IPS-15b (cell line): Measurements from ENCODE around the gene LDLR.
"Not testable (repeated sequence)": the region's sequence is repeated elsewhere in the genome, so short reads cannot be mapped to it uniquely, and the experiment has no call there.

Experiments
- H3K27me3 ChIP-seq: one replicate; pipeline ENCODE4 v1.6.1; 2013; ENCODE audit warnings: low read length; ENCODE audit not compliant: control insufficient read depth, insufficient read depth
- H3K36me3 ChIP-seq: one replicate; pipeline ENCODE4 v1.6.1; 2013; ENCODE audit warnings: low read length; ENCODE audit not compliant: control insufficient read depth, insufficient read depth
- H3K4me1 ChIP-seq: one replicate; pipeline ENCODE4 v1.6.1; 2013; ENCODE audit warnings: mild to moderate bottlenecking, low read length; ENCODE audit not compliant: control insufficient read depth, insufficient read depth
- H3K4me3 ChIP-seq: one replicate; pipeline ENCODE4 v1.5.1; 2013; ENCODE audit warnings: low read depth, low read length
- H3K9ac ChIP-seq: one replicate; pipeline ENCODE4 v1.6.1; 2013; ENCODE audit warnings: low read depth, mild to moderate bottlenecking, low read length
- H3K9me3 ChIP-seq: one replicate; pipeline ENCODE4 v1.6.1; 2013; ENCODE audit warnings: mild to moderate bottlenecking, low read length; ENCODE audit not compliant: control insufficient read depth, insufficient read depth

LDLR gene

GRCh38 chr19:11096210-11096841, 7.1 kb downstream of the LDLR start:
- peaks cover 23% of the 10 kb centered on the region for H3K36me3 ChIP-seq
- no peaks in the 10 kb centered on the region for H3K9me3 ChIP-seq
- H3K9ac ChIP-seq, result no peak overlapping the region
- H3K27me3 ChIP-seq, result no peaks in the 10 kb centered on the region
- no peak overlapping the region for H3K4me3 ChIP-seq
- peaks cover 6% of the 10 kb centered on the region for H3K4me1 ChIP-seq

GRCh38 chr19:11097367-11097766, 8.1 kb downstream of the LDLR start:
- H3K36me3 ChIP-seq, result peaks cover 23% of the 10 kb centered on the region
- H3K9me3 ChIP-seq, H3K4me3 ChIP-seq, H3K4me1 ChIP-seq, H3K9ac ChIP-seq, H3K27me3 ChIP-seq: not testable (repeated sequence)

- peaks cover 3% of the 10 kb centered on the region for H3K4me1 ChIP-seq
- no peak overlapping the region for H3K9ac ChIP-seq
Observed at GRCh38 chr19:11098327-11098726, 9.1 kb downstream of the LDLR start.

GRCh38 chr19:11098861-11099260, 9.6 kb downstream of the LDLR start:
- Histone ChIP-seq H3K4me3 (no peak overlapping the region), H3K36me3 (peaks cover 30% of the 10 kb centered on the region), H3K27me3 (no peaks in the 10 kb centered on the region), H3K9me3 (no peaks in the 10 kb centered on the region), H3K4me1 (peaks cover under 1% of the 10 kb centered on the region), H3K9ac (no peak overlapping the region)

More at GRCh38 chr19:11098327-11098726, 9.1 kb downstream of the LDLR start:
- Histone ChIP-seq H3K27me3 (no peaks in the 10 kb centered on the region), H3K36me3 (peaks cover 30% of the 10 kb centered on the region), H3K4me3 (no peak overlapping the region), H3K9me3 (no peaks in the 10 kb centered on the region)

- H3K9me3 ChIP-seq, result no peaks in the 10 kb centered on the region
- H3K36me3 ChIP-seq, result peaks cover 39% of the 10 kb centered on the region
- no peak overlapping the region for H3K9ac ChIP-seq
- H3K27me3 ChIP-seq, result no peaks in the 10 kb centered on the region
- H3K4me1 ChIP-seq, result no peaks in the 10 kb centered on the region
- H3K4me3 ChIP-seq, result no peak overlapping the region
Observed at GRCh38 chr19:11100049-11100448, 10.8 kb downstream of the LDLR start.

GRCh38 chr19:11101057-11101456, 11.8 kb downstream of the LDLR start:
- H3K9ac ChIP-seq, result no peak overlapping the region
- H3K9me3 ChIP-seq, result no peaks in the 10 kb centered on the region
- H3K27me3 ChIP-seq, result no peaks in the 10 kb centered on the region
- peaks cover 42% of the 10 kb centered on the region for H3K36me3 ChIP-seq
- no peak overlapping the region for H3K4me3 ChIP-seq
- no peaks in the 10 kb centered on the region for H3K4me1 ChIP-seq

- no peaks in the 10 kb centered on the region for H3K4me1 ChIP-seq
- H3K36me3 ChIP-seq, result peaks cover 54% of the 10 kb centered on the region
- no peak overlapping the region for H3K4me3 ChIP-seq
- H3K27me3 ChIP-seq, result no peaks in the 10 kb centered on the region
- no peak overlapping the region for H3K9ac ChIP-seq
- H3K9me3 ChIP-seq, result no peaks in the 10 kb centered on the region
Observed at GRCh38 chr19:11102944-11103343, 13.7 kb downstream of the LDLR start.

GRCh38 chr19:11103667-11104066, 14.4 kb downstream of the LDLR start:
- H3K27me3 ChIP-seq, result not testable (repeated sequence)

GRCh38 chr19:11105014-11105636, 15.9 kb downstream of the LDLR start:
- Histone ChIP-seq H3K27me3 (no peaks in the 10 kb centered on the region), H3K4me3 (no peak overlapping the region), H3K9ac (no peak overlapping the region), H3K36me3 (peaks cover 69% of the 10 kb centered on the region), H3K4me1 (no peaks in the 10 kb centered on the region), H3K9me3 (no peaks in the 10 kb centered on the region)

More at GRCh38 chr19:11103667-11104066, 14.4 kb downstream of the LDLR start:
- not testable (repeated sequence) for H3K9ac ChIP-seq, H3K4me3 ChIP-seq, H3K9me3 ChIP-seq, H3K4me1 ChIP-seq
- peaks cover 58% of the 10 kb centered on the region for H3K36me3 ChIP-seq

GRCh38 chr19:11106477-11106876, 17.2 kb downstream of the LDLR start:
- Histone ChIP-seq H3K27me3 (no peaks in the 10 kb centered on the region), H3K9me3 (no peaks in the 10 kb centered on the region), H3K4me3 (no peak overlapping the region), H3K9ac (no peak overlapping the region), H3K4me1 (no peaks in the 10 kb centered on the region), H3K36me3 (peaks cover 75% of the 10 kb centered on the region)

- no peaks in the 10 kb centered on the region for H3K9me3 ChIP-seq
- H3K27me3 ChIP-seq, result no peaks in the 10 kb centered on the region
- no peaks in the 10 kb centered on the region for H3K4me1 ChIP-seq
- H3K4me3 ChIP-seq, result no peak overlapping the region
- no peak overlapping the region for H3K9ac ChIP-seq
- H3K36me3 ChIP-seq, result peaks cover 81% of the 10 kb centered on the region
Observed at GRCh38 chr19:11108746-11109145, 19.5 kb downstream of the LDLR start.

GRCh38 chr19:11111117-11111770, 22.0 kb downstream of the LDLR start:
- Histone ChIP-seq H3K4me3 (no peak overlapping the region), H3K36me3 (peaks cover 78% of the 10 kb centered on the region), H3K9ac (no peak overlapping the region), H3K9me3 (no peaks in the 10 kb centered on the region), H3K4me1 (no peaks in the 10 kb centered on the region), H3K27me3 (no peaks in the 10 kb centered on the region)
